Keratinocyte (primary cell): ENCODE data around the gene FBXO3. TPM values are rescaled to one million over a fixed set of nuclear protein-coding genes. Genes with fewer than 3 reads are reported as not detected.
A peak's percentile ranks its signal among the peaks of the same experiment; 100 is the strongest.

Experiments
- DNase-seq: peaks from one replicate; pipeline ENCODE4 v3.0.0-alpha.2; 2011; ENCODE audit warnings: low read depth, missing footprints, low spot score
- FAIRE-seq: peaks from 2 replicates; lab custom pipeline; 2011; peaks lifted over from hg19 to GRCh38; lab: Jason Lieb, UNC
- H2AFZ ChIP-seq: 2 replicates; pipeline ENCODE4 v1.6.0; 2012; ENCODE audit warnings: low read length, control low read depth, inconsistent platforms; ENCODE audit not compliant: control insufficient read depth
- H3K27ac ChIP-seq: 2 replicates; pipeline ENCODE4 v1.5.1; 2011; ENCODE audit warnings: low read length; ENCODE audit not compliant: control insufficient read depth, insufficient read depth
- H3K27me3 ChIP-seq: 3 replicates; pipeline ENCODE4 v1.6.0; 2011; ENCODE audit warnings: low read length; ENCODE audit not compliant: control insufficient read depth, insufficient read depth; ENCODE audit errors: extremely low read depth
- H3K36me3 ChIP-seq, 2 experiments: 2 replicates in 1 of 2; 3 replicates in 1 of 2; pipeline ENCODE4 v1.5.1; 2011; ENCODE audit warnings: low read length in 2 of 2, mild to moderate bottlenecking in 1 of 2; ENCODE audit not compliant: control insufficient read depth in 2 of 2, insufficient read depth in 2 of 2; ENCODE audit errors: extremely low read depth in 1 of 2
- H3K4me1 ChIP-seq: 3 replicates; pipeline ENCODE4 v1.5.1; 2011; ENCODE audit warnings: low read length; ENCODE audit not compliant: control insufficient read depth, insufficient read depth; ENCODE audit errors: extremely low read depth
- H3K4me2 ChIP-seq: 3 replicates; pipeline ENCODE4 v1.6.0; 2011; ENCODE audit warnings: low read depth, low read length; ENCODE audit not compliant: control insufficient read depth, insufficient read depth; ENCODE audit errors: extremely low read depth
- H3K4me3 ChIP-seq, 3 experiments: fragments of 200-600 bp in 1 of 3; sonication (generic) in 1 of 3; 2 replicates in 2 of 3; 3 replicates in 1 of 3; pipeline ENCODE4 v1.5.1; 2011 to 2016; ENCODE audit warnings: low read length in 3 of 3, mild to moderate bottlenecking in 3 of 3, control low read depth in 2 of 3, inconsistent platforms in 1 of 3, low read depth in 1 of 3, mixed read lengths in 1 of 3, mixed run types in 1 of 3, moderate library complexity in 1 of 3; ENCODE audit not compliant: control insufficient read depth in 2 of 3, insufficient read depth in 2 of 3; ENCODE audit errors: extremely low read depth in 1 of 3
- H3K79me2 ChIP-seq: 2 replicates; pipeline ENCODE4 v1.6.0; 2012; ENCODE audit warnings: low read length; ENCODE audit not compliant: control insufficient read depth, insufficient read depth
- H3K9ac ChIP-seq: 3 replicates; pipeline ENCODE4 v1.6.0; 2011; ENCODE audit warnings: low read length; ENCODE audit not compliant: control insufficient read depth, insufficient read depth; ENCODE audit errors: extremely low read depth
- H3K9me1 ChIP-seq: 3 replicates; pipeline ENCODE4 v1.6.0; 2011; ENCODE audit warnings: low read length; ENCODE audit not compliant: control insufficient read depth, insufficient read depth; ENCODE audit errors: extremely low read depth
- H3K9me3 ChIP-seq: 2 replicates; pipeline ENCODE4 v1.5.1; 2012; ENCODE audit warnings: low read depth, low read length; ENCODE audit not compliant: control insufficient read depth
- H4K20me1 ChIP-seq: 3 replicates; pipeline ENCODE4 v1.6.0; 2011; ENCODE audit warnings: low read length; ENCODE audit not compliant: control insufficient read depth, insufficient read depth; ENCODE audit errors: extremely low read depth
- CTCF ChIP-seq, 3 experiments: IDR thresholded peaks in 1 of 3; conservative IDR thresholded peaks in 1 of 3; optimal IDR thresholded peaks in 1 of 3; 2 replicates in 2 of 3; 3 replicates in 1 of 3; pipeline versions ENCODE3 to v1.5.1; 2011; ENCODE audit warnings: low read length in 3 of 3, mild to moderate bottlenecking in 3 of 3, moderate library complexity in 2 of 3, control low read depth in 1 of 3, inconsistent platforms in 1 of 3; ENCODE audit not compliant: insufficient read depth in 2 of 3; ENCODE audit errors: extremely low read depth in 1 of 3
- EZH2 ChIP-seq: IDR thresholded peaks from one replicate; pipeline ENCODE4 v1.6.1; 2012; ENCODE audit warnings: inconsistent platforms, mild to moderate bottlenecking, low read length, moderate library complexity
- dilution Hi-C: fragments of 300-500 bp; cut with MboI; formaldehyde crosslinking; loops from one replicate; pipeline ENCODE4 v1.7.0; 2020; ENCODE audit warnings: low sequenced_read_pairs; ENCODE audit not compliant: extremely low pct_ligation_motif_present
- polyA plus RNA-seq, 5 experiments: library from polyadenylated mRNA; depleted of rRNA in 3 of 5; stranded (reverse) in 3 of 5; stranded (forward) in 1 of 5; unstranded in 1 of 5; fragments of >200 nt; gene quantifications; 1 replicate in 1 of 5; 2 replicates in 3 of 5; 3 replicates in 1 of 5; pipeline versions ENCODE4 v1.2.1 to v1.2.3, GENCODE V29; 2011 to 2012; ENCODE audit warnings: missing spikeins in 2 of 5, low read depth in 1 of 5, low replicate concordance in 1 of 5

FBXO3 gene
- polyA plus RNA-seq, 1 donor (not counting 4 experiments of a cell fraction or from before 2014, with no cell fraction given): 68.6 TPM

- Histone ChIP-seq H3K27me3 (no peaks in the 10 kb centered on the region), H3K36me3 (peaks cover 16 to 31% of the 10 kb centered on the region in 2 experiments), H4K20me1 (peaks cover 8% of the 10 kb centered on the region), H2AFZ (no peak overlapping the region), H3K27ac (peak overlapping the region; percentile 79), H3K9me1 (peaks cover 4% of the 10 kb centered on the region), H3K79me2 (peaks cover 91% of the 10 kb centered on the region), H3K4me3 (peak overlapping the region in 1 of 3 experiments; percentile 23), H3K9me3 (no peaks in the 10 kb centered on the region), H3K9ac (peak overlapping the region; percentile 42), H3K4me1 (peaks cover 65% of the 10 kb centered on the region), H3K4me2 (peak overlapping the region; percentile 58)
- no peak for FAIRE-seq
- peak; percentile 80 for DNase-seq
- dilution Hi-C loops: no loop called here
- TF ChIP-seq CTCF (optimal IDR thresholded peaks at IDR 0.05 in 1 of 3, IDR thresholded peaks at IDR 0.05 in 1 of 3, conservative IDR thresholded peaks at IDR 0.05 in 1 of 3; ENCODE audit: extremely low read depth in 1 of 3, insufficient read depth in 2 of 3, low read length in 3 of 3): no peak
- TF ChIP-seq EZH2: no peak
Observed at GRCh38 chr11:33723238-33723881, 51.0 kb downstream of the FBXO3 start.

- FAIRE-seq: no peak
- Histone ChIP-seq H3K4me1 (peaks cover 69% of the 10 kb centered on the region), H3K27me3 (no peaks in the 10 kb centered on the region), H3K36me3 (peaks cover 16 to 33% of the 10 kb centered on the region in 2 experiments), H3K27ac (peak overlapping the region; percentile 79), H3K4me2 (peak overlapping the region; percentile 58), H4K20me1 (peaks cover 8% of the 10 kb centered on the region), H3K9me1 (peaks cover 4% of the 10 kb centered on the region), H3K79me2 (peaks cover 88% of the 10 kb centered on the region), H3K9ac (peak overlapping the region; percentile 42), H2AFZ (no peak overlapping the region), H3K4me3 (no peak overlapping the region), H3K9me3 (no peaks in the 10 kb centered on the region)
- TF ChIP-seq CTCF (optimal IDR thresholded peaks at IDR 0.05 in 1 of 3, IDR thresholded peaks at IDR 0.05 in 1 of 3, conservative IDR thresholded peaks at IDR 0.05 in 1 of 3; ENCODE audit: extremely low read depth in 1 of 3, insufficient read depth in 2 of 3, low read length in 3 of 3): no peak
- TF ChIP-seq EZH2: no peak
- dilution Hi-C loops: no loop called here
- DNase-seq: no peak
Observed at GRCh38 chr11:33722590-33723234, 51.6 kb downstream of the FBXO3 start.
